Measurements from ENCODE around the gene ADRA1B. TPM values are rescaled to one million over a fixed set of nuclear protein-coding genes. Genes with fewer than 3 reads are reported as not detected.
"Not testable (repeated sequence)": the region's sequence is repeated elsewhere in the genome, so short reads cannot be mapped to it uniquely, and the experiment has no call there.

The ADRA1B gene
- total and polyA plus RNA-seq, 8 donors, result 0.18 to 9.3 (median 0.25) TPM; not detected in 3

GRCh38 chr5:160001457-160001856 is 85.2 kb downstream of the ADRA1B start:
- H3K27ac ChIP-seq, result peak overlapping the region in 1 of 5 donors; percentile 29
- H3K27me3 ChIP-seq, result no peaks in the 10 kb centered on the region
- peaks cover 0 to 7% (median 0%) of the 10 kb centered on the region in 4 donors for H3K4me1 ChIP-seq
- peak; percentile 48 to 63 for DNase-seq
- no peak overlapping the region for H3K4me3 ChIP-seq
- TF ChIP-seq POLR2AphosphoS5 (IDR thresholded peaks at IDR 0.05) (no peak), EP300 (IDR thresholded peaks at IDR 0.05) (no peak), CTCF (IDR thresholded peaks at IDR 0.05) (no peak), POLR2A (IDR thresholded peaks at IDR 0.05) (no peak)
- 18 to 42% (median 22%) methylated on average over 3 of the region's 3 CpGs for WGBS, 5 donors
- intact Hi-C loops (cut with DNase I; ENCODE audit: low total_unique reads), result no loop called here
- no peaks in the 10 kb centered on the region for H3K36me3 ChIP-seq
- no peaks in the 10 kb centered on the region for H3K9me3 ChIP-seq

- no peak for DNase-seq
- Histone ChIP-seq H3K4me3 (no peak overlapping the region), H3K27me3 (no peaks in the 10 kb centered on the region), H3K36me3 (peaks cover 2 to 20% (median 13%) of the 10 kb centered on the region in 4 donors), H3K27ac (no peak overlapping the region), H3K9me3 (no peaks in the 10 kb centered on the region), H3K4me1 (peaks cover 15 to 26% (median 25%) of the 10 kb centered on the region in 4 donors)
- 84 to 97% (median 91%) methylated on average over 3 of the region's 3 CpGs for WGBS, 5 donors
- TF ChIP-seq POLR2AphosphoS5 (IDR thresholded peaks at IDR 0.05) (no peak), POLR2A (IDR thresholded peaks at IDR 0.05) (no peak), CTCF (IDR thresholded peaks at IDR 0.05) (no peak), EP300 (IDR thresholded peaks at IDR 0.05) (no peak)
- intact Hi-C loops (cut with DNase I; ENCODE audit: low total_unique reads), result no loop called here
Observed at GRCh38 chr5:160007514-160007913, 91.2 kb downstream of the ADRA1B start.

- Histone ChIP-seq H3K27ac (peak overlapping the region in 4 of 5 donors; percentile 80 to 92 (median 86)), H3K36me3 (peaks cover 12 to 30% (median 23%) of the 10 kb centered on the region in 4 donors), H3K4me3 (peak overlapping the region; percentile 57 to 81 (median 74)), H3K4me1 (peaks cover 15 to 26% (median 25%) of the 10 kb centered on the region in 4 donors)
- WGBS, 5 donors, result 67 to 76% (median 74%) methylated on average over 14 of the region's 14 CpGs
- intact Hi-C loops (cut with DNase I; ENCODE audit: low total_unique reads); H3K27me3 ChIP-seq; H3K9me3 ChIP-seq; DNase-seq: not testable (repeated sequence)
Observed at GRCh38 chr5:160008529-160008876, 92.2 kb downstream of the ADRA1B start.

GRCh38 chr5:160008877-160009590 is 92.8 kb downstream of the ADRA1B start, which contains the start of gene TTC1:
Gene TTC1, plus strand, starts transcription at chr5:160009139. Its CDS starts 1,390 bp downstream, at chr5:160010529.
- no peaks in the 10 kb centered on the region for H3K27me3 ChIP-seq
- intact Hi-C loops (cut with DNase I; ENCODE audit: low total_unique reads), result no loop called here
- 0 to 1% (median 0%) methylated on average over 31 of the region's 31 CpGs for WGBS, 5 donors

More at GRCh38 chr5:160008877-160009590, 92.8 kb downstream of the ADRA1B start, which contains the start of gene TTC1:
- H3K36me3 ChIP-seq, result peaks cover 12 to 33% (median 28%) of the 10 kb centered on the region in 4 donors
- H3K4me3 ChIP-seq, result peak within 1 kb of the TSS; percentile 57 to 81 (median 74)
- TF ChIP-seq POLR2AphosphoS5 (IDR thresholded peaks at IDR 0.05) (peak; percentile 97 to 100 (median 98)), POLR2A (IDR thresholded peaks at IDR 0.05) (peak in 2 of 4 donors; percentile 58 to 67), CTCF (IDR thresholded peaks at IDR 0.05) (no peak)
- H3K27ac ChIP-seq, result peak within 1 kb of the TSS; percentile 72 to 92 (median 84)
- no peaks in the 10 kb centered on the region for H3K9me3 ChIP-seq
- peak; percentile 97 to 100 for DNase-seq
- peaks cover 15 to 26% (median 25%) of the 10 kb centered on the region in 4 donors for H3K4me1 ChIP-seq

All from stomach (tissue), 9 donors.